ENCODE data around the gene SDCBP2.

The SDCBP2 gene

GRCh38 chr20:1274485-1275311 is 54.2 kb downstream of the SDCBP2 start:
- no peak overlapping the region for H3K4me3 ChIP-seq (ENCODE audit: low read depth, low read length)
- TF ChIP-seq, protein P1, sequence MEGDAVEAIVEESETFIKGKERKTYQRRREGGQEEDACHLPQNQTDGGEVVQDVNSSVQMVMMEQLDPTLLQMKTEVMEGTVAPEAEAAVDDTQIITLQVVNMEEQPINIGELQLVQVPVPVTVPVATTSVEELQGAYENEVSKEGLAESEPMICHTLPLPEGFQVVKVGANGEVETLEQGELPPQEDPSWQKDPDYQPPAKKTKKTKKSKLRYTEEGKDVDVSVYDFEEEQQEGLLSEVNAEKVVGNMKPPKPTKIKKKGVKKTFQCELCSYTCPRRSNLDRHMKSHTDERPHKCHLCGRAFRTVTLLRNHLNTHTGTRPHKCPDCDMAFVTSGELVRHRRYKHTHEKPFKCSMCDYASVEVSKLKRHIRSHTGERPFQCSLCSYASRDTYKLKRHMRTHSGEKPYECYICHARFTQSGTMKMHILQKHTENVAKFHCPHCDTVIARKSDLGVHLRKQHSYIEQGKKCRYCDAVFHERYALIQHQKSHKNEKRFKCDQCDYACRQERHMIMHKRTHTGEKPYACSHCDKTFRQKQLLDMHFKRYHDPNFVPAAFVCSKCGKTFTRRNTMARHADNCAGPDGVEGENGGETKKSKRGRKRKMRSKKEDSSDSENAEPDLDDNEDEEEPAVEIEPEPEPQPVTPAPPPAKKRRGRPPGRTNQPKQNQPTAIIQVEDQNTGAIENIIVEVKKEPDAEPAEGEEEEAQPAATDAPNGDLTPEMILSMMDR (IDR thresholded peaks at IDR 0.05; ENCODE audit: low read depth, low read length, missing control alignments), result no peak
- no peak for DNase-seq (ENCODE audit: low read depth)
- in situ Hi-C loops (cut with HindIII; ENCODE audit: low sequenced_read_pairs), result no loop called here

DNA sequence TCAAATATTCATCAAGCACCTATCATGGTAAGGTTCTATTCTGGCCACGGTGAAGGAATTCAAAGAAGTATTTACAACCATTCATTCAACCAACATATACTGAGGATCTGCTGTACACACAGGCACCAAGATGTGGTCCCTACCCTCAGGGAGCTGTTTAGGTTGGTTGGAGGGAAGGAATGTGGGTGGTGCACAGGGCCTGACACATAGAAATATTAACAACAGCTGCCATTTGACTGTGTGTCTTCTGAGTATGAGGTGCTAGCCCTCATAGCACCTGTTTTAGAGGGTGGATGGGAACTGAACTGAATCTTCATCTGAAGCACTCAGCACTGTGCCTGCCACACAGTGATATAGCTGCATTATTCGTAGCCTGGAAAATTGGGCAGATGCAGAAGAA is 55.6 kb downstream of the SDCBP2 start:
- no peak overlapping the region for H3K4me3 ChIP-seq (ENCODE audit: low read depth, low read length)
- TF ChIP-seq, protein P1 (IDR thresholded peaks at IDR 0.05; ENCODE audit: low read depth, low read length, missing control alignments), result no peak
- DNase-seq (ENCODE audit: low read depth), result no peak
- in situ Hi-C loops (cut with HindIII; ENCODE audit: low sequenced_read_pairs), result no loop called here

DNA sequence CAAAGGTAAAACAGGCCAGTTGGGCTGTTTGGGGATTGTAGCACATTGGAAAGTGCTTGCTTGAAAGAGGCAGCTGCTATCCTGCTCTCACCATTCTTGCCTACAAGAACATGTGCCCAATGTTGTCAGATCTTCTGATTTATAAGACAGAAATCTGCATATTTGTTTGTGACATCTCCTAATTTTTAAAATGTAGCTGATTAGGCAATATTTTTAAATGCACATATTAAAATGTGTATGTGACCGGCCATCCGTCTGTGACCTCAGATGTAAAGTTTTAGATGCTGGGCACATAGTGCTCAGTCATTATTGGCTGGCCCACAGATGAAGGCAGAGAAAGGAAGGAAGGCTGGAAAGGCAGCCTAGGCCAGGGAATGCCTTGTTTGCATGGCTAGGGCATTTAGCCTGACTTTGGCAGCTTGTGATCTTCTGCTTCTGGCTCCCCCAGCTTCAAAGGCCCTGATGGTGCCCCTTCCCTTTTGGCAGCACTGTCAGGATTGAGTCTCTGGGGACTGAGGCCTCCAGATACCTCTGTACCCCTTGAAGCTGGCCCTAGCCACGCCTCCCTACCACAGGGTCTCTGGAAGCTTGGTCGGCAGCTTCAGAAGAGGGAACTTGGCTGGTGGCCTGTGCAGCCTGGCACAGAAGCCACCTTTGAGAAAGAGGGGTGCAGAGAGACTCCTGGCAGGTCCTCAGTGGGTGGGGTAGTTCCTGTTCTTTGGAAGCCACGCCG is 56.4 kb downstream of the SDCBP2 start:
- in situ Hi-C loops (cut with HindIII; ENCODE audit: low sequenced_read_pairs), result no loop called here
- H3K4me3 ChIP-seq (ENCODE audit: low read depth, low read length), result no peak overlapping the region
- DNase-seq (ENCODE audit: low read depth), result no peak
- TF ChIP-seq, protein P1 (IDR thresholded peaks at IDR 0.05; ENCODE audit: low read depth, low read length, missing control alignments), result no peak

DNA sequence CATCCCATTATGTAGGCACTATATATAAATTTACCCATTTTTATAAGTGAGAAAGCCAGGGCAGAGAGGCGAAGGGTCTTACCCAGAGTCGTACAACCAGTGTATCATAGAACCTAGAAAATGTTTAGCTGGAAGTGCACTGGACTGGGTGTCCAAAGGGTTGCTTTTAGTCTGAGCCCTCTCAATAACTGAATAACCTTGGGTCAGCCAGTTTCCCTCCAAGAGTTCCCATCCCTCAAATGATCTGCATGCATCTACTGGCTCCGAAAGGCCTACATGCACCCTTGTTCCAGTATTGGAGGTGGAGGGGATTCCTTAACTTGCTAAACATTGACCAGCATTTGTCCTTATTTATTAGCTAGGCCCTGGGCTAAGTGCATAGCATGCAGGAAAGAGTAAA is 59.1 kb downstream of the SDCBP2 start:
- in situ Hi-C loops (cut with HindIII; ENCODE audit: low sequenced_read_pairs), result no loop called here
- TF ChIP-seq, protein P1 (IDR thresholded peaks at IDR 0.05; ENCODE audit: low read depth, low read length, missing control alignments), result no peak

DNA sequence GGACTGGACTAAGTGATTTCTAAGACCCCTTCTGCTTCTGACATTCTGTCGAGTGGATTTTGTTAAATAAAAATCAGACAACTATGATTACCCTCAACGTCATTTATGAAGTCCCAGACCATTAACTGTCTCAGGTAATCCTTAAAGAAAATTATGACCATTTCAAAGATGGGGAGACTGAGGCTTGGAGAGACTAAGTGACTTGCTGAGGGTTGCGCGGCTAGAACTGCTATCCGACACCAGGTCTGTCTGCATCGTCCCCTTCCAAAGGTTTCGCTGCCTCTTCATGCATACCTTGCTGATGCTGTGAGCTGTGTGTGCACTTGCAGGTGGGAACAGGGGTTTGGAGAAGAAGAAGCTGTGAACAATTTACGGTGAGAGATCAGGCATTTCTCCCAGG is 59.7 kb downstream of the SDCBP2 start:
- in situ Hi-C loops (cut with HindIII; ENCODE audit: low sequenced_read_pairs), result no loop called here
- no peak overlapping the region for H3K4me3 ChIP-seq (ENCODE audit: low read depth, low read length)
- DNase-seq (ENCODE audit: low read depth), result no peak
- TF ChIP-seq, protein P1 (IDR thresholded peaks at IDR 0.05; ENCODE audit: low read depth, low read length, missing control alignments), result no peak

More for the DNA sequence above, 59.1 kb downstream of the SDCBP2 start:
- no peak overlapping the region for H3K4me3 ChIP-seq (ENCODE audit: low read depth, low read length)
- no peak for DNase-seq (ENCODE audit: low read depth)

- TF ChIP-seq, protein P1 (IDR thresholded peaks at IDR 0.05; ENCODE audit: low read depth, low read length, missing control alignments), result no peak
- DNase-seq (ENCODE audit: low read depth), result no peak
- in situ Hi-C loops (cut with HindIII; ENCODE audit: low sequenced_read_pairs), result no loop called here
- no peak overlapping the region for H3K4me3 ChIP-seq (ENCODE audit: low read depth, low read length)
Measured at GRCh38 chr20:1267809-1268374, 61.0 kb downstream of the SDCBP2 start.

Data from astrocyte of the cerebellum (primary cell).